ENCODE data around the gene DIP2B. TPM values are rescaled to one million over a fixed set of nuclear protein-coding genes. Genes with fewer than 3 reads are reported as not detected.
"Not testable (repeated sequence)": the region's sequence is repeated elsewhere in the genome, so short reads cannot be mapped to it uniquely, and the experiment has no call there.

DIP2B gene
- total RNA-seq, 2 experiments from 2014 or later, result 21.2 to 23.7 TPM

DNA sequence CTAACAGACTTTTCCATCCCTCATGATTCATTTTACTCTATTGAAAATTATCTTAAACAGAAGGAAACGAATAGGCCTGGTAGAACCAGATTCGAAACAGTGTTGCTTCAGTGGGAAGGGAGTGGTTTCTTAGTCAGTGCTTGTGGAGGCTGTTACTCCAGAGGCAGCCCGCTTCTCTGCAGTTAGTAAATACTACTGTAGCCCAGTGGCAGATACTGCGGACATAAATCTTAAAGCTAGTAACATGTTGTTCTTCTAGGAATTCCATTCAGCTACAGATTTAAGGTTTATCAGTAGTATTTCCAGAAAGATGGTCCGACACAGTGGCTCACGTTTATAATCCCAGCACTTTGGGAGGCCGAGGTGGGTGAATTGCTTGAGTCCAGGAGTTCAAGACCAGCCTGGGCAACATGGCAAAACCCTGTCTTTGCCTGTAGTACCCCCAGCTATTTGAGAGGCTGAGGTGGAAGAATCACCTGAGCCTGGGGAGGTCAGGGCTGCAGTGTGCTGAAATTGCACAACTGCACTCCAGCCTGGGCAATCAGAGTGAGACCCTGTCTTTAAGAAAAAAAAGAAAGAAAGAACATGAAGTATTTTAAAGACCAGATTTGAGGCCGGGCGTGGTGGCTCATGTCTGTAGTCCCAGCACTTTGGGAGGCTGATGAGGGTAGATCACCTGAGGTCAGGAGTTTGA, 45.9 kb downstream of the DIP2B start:
- Mint-ChIP-seq H3K36me3 (ENCODE audit: low read depth) (peaks cover 23% of the 10 kb centered on the region), H3K27ac (no peak overlapping the region), H3K9me3 (peaks cover 2% of the 10 kb centered on the region), H3K27me3 (no peaks in the 10 kb centered on the region), H3K4me1 (ENCODE audit: low read depth) (peaks cover 56% of the 10 kb centered on the region), H3K4me3 (no peak overlapping the region)
- ATAC-seq (no peak), DNase-seq (no peak)
- ChIA-PET POLR2A (interaction anchor here (0.7 to 1.5 kb wide), 3 partner anchors 10 to 71 kb away, joined by 3 to 5 read pairs (median 4); no protein-coding TSS in a partner anchor), CTCF (interaction anchor here (1.0 to 1.4 kb wide), 3 partner anchors 13 to 45 kb away, joined by 3 to 4 read pairs (median 4); no protein-coding TSS in a partner anchor)
- no peak for TF ChIP-seq CTCF (IDR thresholded peaks at IDR 0.05)
- intact Hi-C loops (cut with micrococcal nuclease), result no loop called here

DNA sequence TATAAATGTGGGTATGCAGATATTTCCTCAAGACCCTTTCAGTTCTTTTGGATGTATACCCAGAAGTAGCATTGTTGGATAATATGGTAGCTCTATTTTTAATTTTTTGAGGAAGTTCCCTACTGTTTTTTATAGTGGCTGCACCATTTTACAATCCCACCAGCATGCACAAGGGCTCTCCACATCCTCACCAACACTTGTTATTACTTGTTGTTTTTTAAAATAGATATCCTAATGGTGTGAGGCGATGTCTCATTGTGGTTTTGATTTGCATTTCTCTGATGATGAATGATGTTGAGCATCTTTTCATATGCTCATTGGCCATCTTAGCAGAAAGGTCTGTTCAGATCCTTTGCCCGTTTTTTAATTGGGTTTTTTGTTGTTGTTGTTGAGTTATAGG, 47.1 kb downstream of the DIP2B start:
- no peak overlapping the region for H3K27ac Mint-ChIP-seq
- H3K4me1 Mint-ChIP-seq (ENCODE audit: low read depth), result peaks cover 51% of the 10 kb centered on the region
- TF ChIP-seq CTCF (IDR thresholded peaks at IDR 0.05), result no peak
- POLR2A ChIA-PET, result no interaction called here
- H3K36me3 Mint-ChIP-seq (ENCODE audit: low read depth), result peaks cover 26% of the 10 kb centered on the region
- H3K9me3 Mint-ChIP-seq, result peaks cover 2% of the 10 kb centered on the region
- intact Hi-C loops (cut with micrococcal nuclease), result no loop called here
- ATAC-seq (no peak), DNase-seq (no peak)
- H3K4me3 Mint-ChIP-seq, result no peak overlapping the region
- CTCF ChIA-PET, result no interaction called here
- H3K27me3 Mint-ChIP-seq, result no peaks in the 10 kb centered on the region

- ChIA-PET POLR2A (interaction anchor here (1.1 kb wide), 1 partner anchor 45 kb away, joined by 3 read pairs; no protein-coding TSS in a partner anchor), CTCF (interaction anchor here (1.0 to 2.5 kb wide), 2 partner anchors 12 to 34 kb away, joined by 3 to 10 read pairs; no protein-coding TSS in a partner anchor)
- TF ChIP-seq CTCF (IDR thresholded peaks at IDR 0.05), result no peak
- H3K36me3 Mint-ChIP-seq (ENCODE audit: low read depth), result peaks cover 33% of the 10 kb centered on the region
- H3K4me1 Mint-ChIP-seq (ENCODE audit: low read depth), result peaks cover 67% of the 10 kb centered on the region
- no peak overlapping the region for H3K4me3 Mint-ChIP-seq
- peak overlapping the region; percentile 98 for H3K27ac Mint-ChIP-seq
- intact Hi-C loops (cut with micrococcal nuclease), result loop anchor here (5.0 kb wide), 1 partner anchor 68 kb away; no protein-coding TSS in a partner anchor
- H3K27me3 Mint-ChIP-seq, result no peaks in the 10 kb centered on the region
- no peak for ATAC-seq
- DNase-seq, result no peak
- H3K9me3 Mint-ChIP-seq, result peaks cover 2% of the 10 kb centered on the region
Measured at GRCh38 chr12:50554651-50555050, 49.9 kb downstream of the DIP2B start.

DNA sequence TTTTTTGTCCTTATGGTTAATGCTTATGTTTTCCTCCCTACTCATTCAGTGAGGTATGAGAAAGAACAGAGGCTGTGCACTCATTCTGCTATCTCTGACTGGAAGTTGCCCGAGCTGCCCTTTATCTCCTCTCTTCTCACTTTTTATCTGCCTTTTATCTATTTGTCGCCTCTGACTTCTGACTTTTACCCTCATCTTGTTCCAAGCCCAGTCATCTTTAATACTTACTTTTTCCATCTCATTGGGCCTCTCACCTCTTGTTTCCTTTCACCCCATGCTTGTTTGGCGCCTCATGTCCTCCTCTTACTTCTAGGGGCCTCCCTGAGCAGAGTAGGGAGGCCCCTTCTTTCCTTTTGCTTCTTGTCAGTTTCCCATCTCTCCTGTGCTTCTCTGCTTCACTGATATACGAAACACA, 50.7 kb downstream of the DIP2B start:
- POLR2A ChIA-PET, result interaction anchor here (1.0 to 2.1 kb wide), 5 partner anchors 8 to 35 kb away, joined by 3 to 4 read pairs (median 4); no protein-coding TSS in a partner anchor
- peaks cover 33% of the 10 kb centered on the region for H3K36me3 Mint-ChIP-seq (ENCODE audit: low read depth)
- H3K27ac Mint-ChIP-seq, result peak overlapping the region; percentile 98
- CTCF ChIA-PET, result interaction anchor here (2.5 kb wide), 1 partner anchor 13 kb away, joined by 10 read pairs; no protein-coding TSS in a partner anchor
- H3K27me3 Mint-ChIP-seq, result no peaks in the 10 kb centered on the region
- peaks cover 2% of the 10 kb centered on the region for H3K9me3 Mint-ChIP-seq
- peak overlapping the region; percentile 64 for H3K4me3 Mint-ChIP-seq
- DNase-seq (peak; percentile 66), ATAC-seq (peak; percentile 88)
- intact Hi-C loops (cut with micrococcal nuclease), result loop anchor here (5.0 kb wide), 1 partner anchor 67 kb away; no protein-coding TSS in a partner anchor
- H3K4me1 Mint-ChIP-seq (ENCODE audit: low read depth), result peaks cover 60% of the 10 kb centered on the region
- TF ChIP-seq CTCF (IDR thresholded peaks at IDR 0.05), result no peak

DNA sequence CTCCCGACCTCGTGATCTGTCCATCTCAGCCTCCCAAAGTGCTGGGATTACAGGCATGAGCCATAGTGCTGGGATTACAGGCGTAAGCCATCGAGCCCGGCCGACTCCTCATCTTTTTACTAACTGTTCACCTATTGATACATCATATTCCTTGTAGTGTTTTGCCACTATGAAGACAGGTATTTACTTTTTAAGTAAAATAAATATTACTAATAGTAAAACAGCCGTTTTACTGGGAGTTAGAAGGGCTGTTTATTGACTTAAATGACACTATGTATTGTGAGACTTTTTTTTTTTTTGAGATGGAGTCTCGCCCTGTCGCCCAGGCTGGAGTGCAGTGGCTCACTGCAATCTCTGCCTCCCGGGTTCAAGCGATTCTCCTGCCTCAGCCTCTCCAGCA, 51.5 kb downstream of the DIP2B start:
- Mint-ChIP-seq H3K27me3 (no peaks in the 10 kb centered on the region), H3K4me1 (ENCODE audit: low read depth) (peaks cover 60% of the 10 kb centered on the region), H3K4me3 (no peak overlapping the region), H3K36me3 (ENCODE audit: low read depth) (peaks cover 33% of the 10 kb centered on the region), H3K9me3 (peaks cover 2% of the 10 kb centered on the region), H3K27ac (peak overlapping the region; percentile 98)
- DNase-seq (no peak), ATAC-seq (no peak)
- ChIA-PET CTCF (no interaction called here), POLR2A (interaction anchor here (1.1 to 2.1 kb wide), 4 partner anchors 9 to 36 kb away, joined by 3 to 4 read pairs (median 4); no protein-coding TSS in a partner anchor)
- TF ChIP-seq CTCF (IDR thresholded peaks at IDR 0.05), result no peak
- intact Hi-C loops (cut with micrococcal nuclease), result loop anchor here (5.0 kb wide), 1 partner anchor 66 kb away; no protein-coding TSS in a partner anchor

DNA sequence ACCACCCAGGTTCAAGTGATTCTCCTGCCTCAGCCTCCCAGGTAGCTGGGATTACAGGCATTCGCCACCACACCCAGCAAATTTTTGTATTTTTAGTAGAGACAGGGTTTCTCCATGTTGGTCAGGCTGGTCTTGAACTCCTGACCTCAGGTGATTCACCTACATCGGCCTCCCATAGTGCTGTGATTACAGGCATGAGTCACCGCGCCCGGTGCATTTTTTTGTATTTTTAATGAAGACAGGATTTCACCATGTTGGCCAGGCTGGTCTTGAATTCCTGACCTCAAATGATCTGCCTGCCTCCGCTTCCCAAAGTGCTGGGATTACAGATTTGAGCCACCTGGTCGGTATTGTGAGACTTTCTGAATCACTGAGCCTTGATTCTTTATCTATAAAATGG, 52.0 kb downstream of the DIP2B start:
- not testable (repeated sequence) for H3K4me3 Mint-ChIP-seq, ATAC-seq, H3K27me3 Mint-ChIP-seq, H3K9me3 Mint-ChIP-seq
- POLR2A ChIA-PET, result interaction anchor here (1.3 to 2.1 kb wide), 2 partner anchors 9 to 22 kb away, joined by 3 to 4 read pairs; no protein-coding TSS in a partner anchor
- Mint-ChIP-seq H3K27ac (peak overlapping the region; percentile 52), H3K36me3 (ENCODE audit: low read depth) (peaks cover 30% of the 10 kb centered on the region), H3K4me1 (ENCODE audit: low read depth) (peaks cover 56% of the 10 kb centered on the region)
- intact Hi-C loops (cut with micrococcal nuclease), result loop anchor here (5.0 kb wide), 1 partner anchor 66 kb away; no protein-coding TSS in a partner anchor
- CTCF ChIA-PET, result interaction anchor here (1.1 to 1.4 kb wide), 3 partner anchors 36 to 52 kb away, joined by 3 to 5 read pairs (median 3); partner anchors contain the start of gene DIP2B
- DNase-seq, result peak; percentile 61

Measured in activated CD8-positive, alpha-beta T cell treated with anti-CD3 and anti-CD28 coated beads for 36 hours (primary cell).